ENCODE data around the gene PTGER2. TPM values are rescaled to one million over a fixed set of nuclear protein-coding genes. Genes with fewer than 3 reads are reported as not detected.

Gene PTGER2, protein sequence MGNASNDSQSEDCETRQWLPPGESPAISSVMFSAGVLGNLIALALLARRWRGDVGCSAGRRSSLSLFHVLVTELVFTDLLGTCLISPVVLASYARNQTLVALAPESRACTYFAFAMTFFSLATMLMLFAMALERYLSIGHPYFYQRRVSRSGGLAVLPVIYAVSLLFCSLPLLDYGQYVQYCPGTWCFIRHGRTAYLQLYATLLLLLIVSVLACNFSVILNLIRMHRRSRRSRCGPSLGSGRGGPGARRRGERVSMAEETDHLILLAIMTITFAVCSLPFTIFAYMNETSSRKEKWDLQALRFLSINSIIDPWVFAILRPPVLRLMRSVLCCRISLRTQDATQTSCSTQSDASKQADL
- 10 to 100 TPM; 17.3 to 21.5 (median 17.6) TPM for total RNA-seq

GRCh38 chr14:52313903-52314594, at the start of gene PTGER2:
TSS of gene PTGER2 (plus strand) at chr14:52314312. CDS start at chr14:52314549, 237 bp downstream.
- DNase-seq (peak; percentile 74), ATAC-seq (peak; percentile 62 to 66)
- H3K36me3 Mint-ChIP-seq (ENCODE audit: insufficient read depth), result no peaks in the 10 kb centered on the region

GRCh38 chr14:52265253-52265652, 48.9 kb upstream of the PTGER2 start:
- DNase-seq (no peak), ATAC-seq (no peak)
- no peak overlapping the region for H3K4me3 Mint-ChIP-seq
- no peaks in the 10 kb centered on the region for H3K36me3 Mint-ChIP-seq (ENCODE audit: insufficient read depth)
- peaks cover 45% of the 10 kb centered on the region for H3K4me1 Mint-ChIP-seq (ENCODE audit: low read depth)
- H3K9me3 Mint-ChIP-seq, result no peaks in the 10 kb centered on the region
- peaks cover 28% of the 10 kb centered on the region for H3K27me3 Mint-ChIP-seq (ENCODE audit: low read depth)

More at GRCh38 chr14:52313903-52314594, at the start of gene PTGER2:
- no peaks in the 10 kb centered on the region for H3K9me3 Mint-ChIP-seq
- peaks cover 5% of the 10 kb centered on the region for H3K27me3 Mint-ChIP-seq (ENCODE audit: low read depth)
- H3K4me1 Mint-ChIP-seq (ENCODE audit: low read depth), result peaks cover 79% of the 10 kb centered on the region
- peak within 1 kb of the TSS; percentile 100 for H3K4me3 Mint-ChIP-seq

DNA sequence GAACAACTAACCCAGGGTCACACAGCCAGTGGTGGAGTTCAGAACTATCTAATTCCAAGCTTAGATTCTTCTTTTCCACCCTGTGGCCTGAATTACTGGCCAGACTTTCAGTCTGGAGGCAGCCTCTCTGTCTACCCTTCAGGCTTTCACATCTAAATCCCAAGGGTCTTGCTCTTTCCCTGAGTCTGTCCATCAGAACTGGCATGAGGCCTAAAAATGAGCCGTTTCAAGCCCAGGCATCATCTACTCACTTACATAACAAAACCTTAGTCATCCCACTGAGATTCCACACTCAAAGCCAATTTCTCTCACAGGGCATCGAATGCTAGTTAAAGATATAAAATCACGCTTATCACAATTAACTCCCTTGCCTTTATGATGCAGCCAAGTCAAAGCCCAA, 47.9 kb upstream of the PTGER2 start:
- DNase-seq (no peak), ATAC-seq (no peak)
- Mint-ChIP-seq H3K9me3 (no peaks in the 10 kb centered on the region), H3K4me1 (ENCODE audit: low read depth) (peaks cover 50% of the 10 kb centered on the region), H3K36me3 (ENCODE audit: insufficient read depth) (no peaks in the 10 kb centered on the region), H3K27me3 (ENCODE audit: low read depth) (peaks cover 26% of the 10 kb centered on the region), H3K4me3 (no peak overlapping the region)

GRCh38 chr14:52266782-52267181, 47.3 kb upstream of the PTGER2 start:
- ATAC-seq (no peak), DNase-seq (no peak)
- H3K27me3 Mint-ChIP-seq (ENCODE audit: low read depth), result peaks cover 26% of the 10 kb centered on the region
- H3K4me1 Mint-ChIP-seq (ENCODE audit: low read depth), result peaks cover 53% of the 10 kb centered on the region
- H3K36me3 Mint-ChIP-seq (ENCODE audit: insufficient read depth), result no peaks in the 10 kb centered on the region
- H3K4me3 Mint-ChIP-seq, result peak overlapping the region; percentile 92
- H3K9me3 Mint-ChIP-seq, result no peaks in the 10 kb centered on the region

DNA sequence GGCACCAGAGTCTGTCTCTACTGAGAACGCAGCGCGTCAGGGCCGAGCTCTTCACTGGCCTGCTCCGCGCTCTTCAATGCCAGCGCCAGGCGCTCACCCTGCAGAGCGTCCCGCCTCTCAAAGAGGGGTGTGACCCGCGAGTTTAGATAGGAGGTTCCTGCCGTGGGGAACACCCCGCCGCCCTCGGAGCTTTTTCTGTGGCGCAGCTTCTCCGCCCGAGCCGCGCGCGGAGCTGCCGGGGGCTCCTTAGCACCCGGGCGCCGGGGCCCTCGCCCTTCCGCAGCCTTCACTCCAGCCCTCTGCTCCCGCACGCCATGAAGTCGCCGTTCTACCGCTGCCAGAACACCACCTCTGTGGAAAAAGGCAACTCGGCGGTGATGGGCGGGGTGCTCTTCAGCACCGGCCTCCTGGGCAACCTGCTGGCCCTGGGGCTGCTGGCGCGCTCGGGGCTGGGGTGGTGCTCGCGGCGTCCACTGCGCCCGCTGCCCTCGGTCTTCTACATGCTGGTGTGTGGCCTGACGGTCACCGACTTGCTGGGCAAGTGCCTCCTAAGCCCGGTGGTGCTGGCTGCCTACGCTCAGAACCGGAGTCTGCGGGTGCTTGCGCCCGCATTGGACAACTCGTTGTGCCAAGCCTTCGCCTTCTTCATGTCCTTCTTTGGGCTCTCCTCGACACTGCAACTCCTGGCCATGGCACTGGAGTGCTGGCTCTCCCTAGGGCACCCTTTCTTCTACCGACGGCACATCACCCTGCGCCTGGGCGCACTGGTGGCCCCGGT, 46.4 kb upstream of the PTGER2 start, which contains the start of gene PTGDR:
TSS of gene PTGDR (plus strand) at position 198 of the 778 bp plus-strand sequence. CDS start at position 315, 117 bp downstream.
- Mint-ChIP-seq H3K27me3 (ENCODE audit: low read depth) (peaks cover 26% of the 10 kb centered on the region), H3K4me1 (ENCODE audit: low read depth) (peaks cover 61% of the 10 kb centered on the region), H3K36me3 (ENCODE audit: insufficient read depth) (no peaks in the 10 kb centered on the region), H3K4me3 (peak within 1 kb of the TSS; percentile 92), H3K9me3 (no peaks in the 10 kb centered on the region)
- ATAC-seq (peak; percentile 81 to 82), DNase-seq (peak; percentile 24)

- peaks cover 60% of the 10 kb centered on the region for H3K4me1 Mint-ChIP-seq (ENCODE audit: low read depth)
- H3K9me3 Mint-ChIP-seq, result no peaks in the 10 kb centered on the region
- DNase-seq (no peak), ATAC-seq (peak; percentile 64 to 69)
- peaks cover 26% of the 10 kb centered on the region for H3K27me3 Mint-ChIP-seq (ENCODE audit: low read depth)
- H3K4me3 Mint-ChIP-seq, result peak overlapping the region; percentile 92
- H3K36me3 Mint-ChIP-seq (ENCODE audit: insufficient read depth), result no peaks in the 10 kb centered on the region
These were observed 45.6 kb upstream of the PTGER2 start for GRCh38 chr14:52268279-52269061.

DNA sequence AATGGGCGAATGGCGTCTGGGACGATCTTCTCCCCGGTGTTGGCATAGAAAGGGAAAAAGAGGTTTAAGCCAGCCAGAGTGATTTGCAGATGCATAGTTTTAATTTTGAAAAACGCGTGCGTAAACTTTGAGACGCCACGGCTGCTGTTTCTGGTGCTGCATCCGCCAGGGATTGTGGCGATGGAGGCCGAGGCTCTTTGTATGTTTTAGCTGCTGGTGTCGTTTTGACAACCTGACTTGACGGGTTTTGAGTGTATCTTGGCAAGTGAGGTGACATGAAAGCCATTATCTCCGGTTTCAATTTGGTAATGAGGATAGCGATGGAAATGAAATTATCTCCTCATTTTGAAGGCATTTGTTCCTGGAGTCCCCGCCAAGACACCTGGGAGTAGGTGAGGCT, 45.0 kb upstream of the PTGER2 start:
- Mint-ChIP-seq H3K9me3 (no peaks in the 10 kb centered on the region), H3K4me1 (ENCODE audit: low read depth) (peaks cover 63% of the 10 kb centered on the region), H3K27me3 (ENCODE audit: low read depth) (peaks cover 26% of the 10 kb centered on the region), H3K4me3 (peak overlapping the region; percentile 92), H3K36me3 (ENCODE audit: insufficient read depth) (no peaks in the 10 kb centered on the region)
- no peak for DNase-seq
- no peak for ATAC-seq

DNA sequence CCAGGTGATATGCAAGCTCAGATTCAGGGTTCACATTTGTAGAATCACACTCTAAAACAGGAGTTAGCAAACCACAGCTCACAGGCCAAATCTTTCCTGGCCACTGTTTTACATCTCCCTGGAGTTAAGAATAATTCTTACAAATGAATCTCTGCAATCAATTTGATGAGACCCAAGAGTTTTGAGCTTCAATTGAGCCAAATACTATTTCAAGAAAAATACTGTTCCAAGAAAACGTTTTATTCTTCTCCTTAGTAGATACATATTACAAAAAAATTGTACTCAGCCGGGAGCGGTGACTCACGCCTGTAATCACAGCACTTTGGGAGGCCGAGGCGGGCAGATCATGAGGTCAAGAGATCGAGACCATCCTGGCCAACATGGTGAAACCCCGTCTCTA, 44.1 kb upstream of the PTGER2 start:
- Mint-ChIP-seq H3K4me3 (peak overlapping the region; percentile 92), H3K9me3 (no peaks in the 10 kb centered on the region), H3K36me3 (ENCODE audit: insufficient read depth) (no peaks in the 10 kb centered on the region), H3K4me1 (ENCODE audit: low read depth) (peaks cover 62% of the 10 kb centered on the region), H3K27me3 (ENCODE audit: low read depth) (peaks cover 26% of the 10 kb centered on the region)
- no peak for DNase-seq
- ATAC-seq, result no peak

GRCh38 chr14:52271538-52271937, 42.6 kb upstream of the PTGER2 start:
- H3K27me3 Mint-ChIP-seq (ENCODE audit: low read depth), result peaks cover 26% of the 10 kb centered on the region
- peaks cover 2% of the 10 kb centered on the region for H3K36me3 Mint-ChIP-seq (ENCODE audit: insufficient read depth)
- DNase-seq (no peak), ATAC-seq (no peak)
- H3K9me3 Mint-ChIP-seq, result no peaks in the 10 kb centered on the region
- H3K4me3 Mint-ChIP-seq, result peak overlapping the region; percentile 31
- H3K4me1 Mint-ChIP-seq (ENCODE audit: low read depth), result peaks cover 48% of the 10 kb centered on the region

DNA sequence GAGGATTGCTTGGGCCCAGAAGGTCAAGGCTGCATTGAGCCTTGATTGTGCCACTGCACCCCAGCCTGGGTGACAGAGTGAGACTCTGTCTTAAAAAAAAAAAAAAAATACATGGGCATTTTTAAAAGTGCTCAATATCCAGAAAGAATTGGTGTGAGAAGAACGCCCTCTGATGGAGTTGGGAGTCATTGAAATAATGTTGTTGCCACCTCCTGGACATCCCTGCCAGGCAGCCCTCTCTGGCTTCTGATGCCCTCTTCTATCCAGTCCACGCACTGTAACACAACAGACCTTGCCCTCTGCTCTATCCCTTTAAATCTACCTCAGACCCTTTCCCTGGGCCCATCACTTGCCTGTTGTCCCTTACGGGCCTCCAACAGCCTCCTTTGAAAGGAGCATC, 41.7 kb upstream of the PTGER2 start:
- ATAC-seq (no peak), DNase-seq (no peak)
- Mint-ChIP-seq H3K4me1 (ENCODE audit: low read depth) (peaks cover 39% of the 10 kb centered on the region), H3K27me3 (ENCODE audit: low read depth) (peaks cover 20% of the 10 kb centered on the region), H3K9me3 (no peaks in the 10 kb centered on the region), H3K36me3 (ENCODE audit: insufficient read depth) (peaks cover 3% of the 10 kb centered on the region), H3K4me3 (peak overlapping the region; percentile 23)

GRCh38 chr14:52275372-52275771, 38.7 kb upstream of the PTGER2 start:
- ATAC-seq (peak in 1 of 2 donors; percentile 35), DNase-seq (no peak)
- Mint-ChIP-seq H3K4me3 (no peak overlapping the region), H3K9me3 (no peaks in the 10 kb centered on the region), H3K36me3 (ENCODE audit: insufficient read depth) (peaks cover 11% of the 10 kb centered on the region), H3K27me3 (ENCODE audit: low read depth) (peaks cover 1% of the 10 kb centered on the region), H3K4me1 (ENCODE audit: low read depth) (peaks cover 24% of the 10 kb centered on the region)

GRCh38 chr14:52277552-52277951, 36.6 kb upstream of the PTGER2 start:
- Mint-ChIP-seq H3K27me3 (ENCODE audit: low read depth) (peaks cover 1% of the 10 kb centered on the region), H3K36me3 (ENCODE audit: insufficient read depth) (peaks cover 11% of the 10 kb centered on the region), H3K9me3 (no peaks in the 10 kb centered on the region), H3K4me1 (ENCODE audit: low read depth) (peaks cover 18% of the 10 kb centered on the region), H3K4me3 (no peak overlapping the region)
- ATAC-seq (no peak), DNase-seq (no peak)

- Mint-ChIP-seq H3K4me1 (ENCODE audit: low read depth) (peaks cover 10% of the 10 kb centered on the region), H3K27me3 (ENCODE audit: low read depth) (peaks cover 1% of the 10 kb centered on the region), H3K9me3 (no peaks in the 10 kb centered on the region), H3K4me3 (no peak overlapping the region), H3K36me3 (ENCODE audit: insufficient read depth) (peaks cover 11% of the 10 kb centered on the region)
- ATAC-seq, result no peak
- no peak for DNase-seq
These were observed 34.7 kb upstream of the PTGER2 start for GRCh38 chr14:52279408-52279807.

Measured in activated T-cell treated with anti-CD3 and anti-CD28 coated beads, Interleukin-2, amount 50 U/mL, for 4 hours (primary cell).